ENCODE data around the gene DIAPH2.

DNA sequence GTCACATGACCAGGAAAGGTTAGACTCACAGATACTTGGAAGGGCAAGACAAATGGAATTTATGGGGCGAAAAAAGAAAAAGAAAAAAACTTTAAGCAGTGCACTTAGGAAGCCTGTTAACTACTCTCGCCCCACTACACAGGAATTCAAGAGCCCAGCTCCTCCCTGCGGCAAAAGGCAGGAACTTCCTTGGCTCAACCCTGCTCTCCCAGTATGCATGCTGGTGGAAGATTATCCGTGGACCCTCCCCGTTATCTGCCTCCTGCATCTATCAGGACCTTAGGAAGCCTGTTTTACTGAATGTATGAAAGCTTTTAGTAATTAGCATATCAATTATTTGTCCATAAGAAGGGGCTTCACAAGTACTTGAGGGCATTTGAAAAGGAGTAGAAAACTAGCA is 158.9 kb downstream of the DIAPH2 start:
- no peak for TF ChIP-seq EZH2 (IDR thresholded peaks at IDR 0.05; ENCODE audit: insufficient read depth, poor library complexity, severe bottlenecking)
- TF ChIP-seq EZH2phosphoT487 (IDR thresholded peaks at IDR 0.05; ENCODE audit: insufficient read depth, low read depth), result no peak

Data from GM23248 (cell line).